Endothelial cell of umbilical vein (primary cell): ENCODE measurements around the gene SLC11A2. TPM values are rescaled to one million over a fixed set of nuclear protein-coding genes. Genes with fewer than 3 reads are reported as not detected.

Source experiments
- BruUV-seq: library from RNA; stranded (reverse); fragments of 400-500 nt; replicated peaks from 2 replicates; lab custom pipeline; 2021; lab: Mats Ljungman, UMichigan
- CTCF ChIA-PET: fragments of 300-600, 350-600 bp; sonication (Branson Sonifier 250); formaldehyde crosslinking; loops from one replicate; lab custom pipeline; 2021; ENCODE audit warnings: antibody characterized with exemption, inconsistent platforms; lab: Charles Lee
- POLR2A ChIA-PET: fragments of 300-600, 350-600 bp; sonication (Branson Sonifier 250); formaldehyde crosslinking; loops from one replicate; lab custom pipeline; 2021; ENCODE audit warnings: antibody characterized with exemption, inconsistent platforms; lab: Charles Lee
- DNase-seq: peaks from one replicate; pipeline ENCODE4 v3.0.0-alpha.2; 2011; ENCODE audit warnings: low read depth, low spot score
- FAIRE-seq: peaks from 2 replicates; lab custom pipeline; 2011; peaks lifted over from hg19 to GRCh38; lab: Jason Lieb, UNC
- H2AFZ ChIP-seq: 2 replicates; pipeline ENCODE4 v1.6.0; 2012; ENCODE audit warnings: low read depth, low read length, control low read depth, inconsistent platforms
- H3K27ac ChIP-seq: 2 replicates; pipeline ENCODE4 v1.5.1; 2011; ENCODE audit warnings: low read depth, mild to moderate bottlenecking, control low read depth, low read length, moderate library complexity; ENCODE audit not compliant: insufficient read depth
- H3K27me3 ChIP-seq, 2 experiments: 2 replicates each; pipeline versions ENCODE4 v1.6.0 to v1.6.1; 2011; ENCODE audit warnings: low read length in 2 of 2, mixed read lengths in 1 of 2; ENCODE audit not compliant: control insufficient read depth in 2 of 2, insufficient read depth in 2 of 2
- H3K36me3 ChIP-seq, 2 experiments: 2 replicates in 1 of 2; 3 replicates in 1 of 2; pipeline ENCODE4 v1.5.1; 2011; ENCODE audit warnings: low read length in 2 of 2, mild to moderate bottlenecking in 1 of 2, moderate library complexity in 1 of 2; ENCODE audit not compliant: control insufficient read depth in 2 of 2, insufficient read depth in 2 of 2; ENCODE audit errors: extremely low read depth in 1 of 2
- H3K4me1 ChIP-seq: 3 replicates; pipeline ENCODE4 v1.5.1; 2011; ENCODE audit warnings: mild to moderate bottlenecking, low read length; ENCODE audit not compliant: control insufficient read depth, insufficient read depth; ENCODE audit errors: extremely low read depth
- H3K4me2 ChIP-seq: 2 replicates; pipeline ENCODE4 v1.6.1; 2011; ENCODE audit warnings: low read length, control low read depth, mixed read lengths; ENCODE audit not compliant: insufficient read depth
- H3K4me3 ChIP-seq, 3 experiments: fragments of 200-600 bp in 1 of 3; sonication (generic), shearing (Covaris generic) in 1 of 3; replicated peaks in 1 of 3; 2 replicates each; pipeline ENCODE4 v1.5.1; 2011 to 2016; ENCODE audit warnings: control low read depth in 3 of 3, low read length in 3 of 3, mild to moderate bottlenecking in 2 of 3, inconsistent platforms in 1 of 3, low read depth in 1 of 3, moderate library complexity in 1 of 3; ENCODE audit not compliant: insufficient read depth in 1 of 3
- H3K79me2 ChIP-seq: 2 replicates; pipeline ENCODE4 v1.6.0; 2012; ENCODE audit warnings: low read length, inconsistent platforms; ENCODE audit not compliant: control insufficient read depth, insufficient read depth
- H3K9ac ChIP-seq: replicated peaks from 2 replicates; pipeline ENCODE3; 2011; ENCODE audit warnings: low read length, control low read depth; ENCODE audit not compliant: insufficient read depth; ENCODE audit errors: extremely low read depth
- H3K9me1 ChIP-seq: replicated peaks from 3 replicates; pipeline ENCODE4 v1.6.0; 2011; ENCODE audit warnings: mild to moderate bottlenecking, low read length; ENCODE audit not compliant: control insufficient read depth, insufficient read depth; ENCODE audit errors: extremely low read depth
- H3K9me3 ChIP-seq: replicated peaks from 2 replicates; pipeline ENCODE4 v1.5.1; 2012; ENCODE audit warnings: low read length, inconsistent platforms; ENCODE audit not compliant: control insufficient read depth, insufficient read depth
- H4K20me1 ChIP-seq: replicated peaks from 2 replicates; pipeline ENCODE3; 2011; ENCODE audit warnings: mild to moderate bottlenecking, low read length; ENCODE audit not compliant: control insufficient read depth, insufficient read depth; ENCODE audit errors: extremely low read depth
- CTCF ChIP-seq, 2 donors: IDR thresholded peaks; 1 replicate in 1 of 2; 2 replicates in 1 of 2; pipeline ENCODE4 v1.5.1; 2011; ENCODE audit warnings: low read length in 2 of 2, mild to moderate bottlenecking in 2 of 2, moderate library complexity in 2 of 2, control low read depth in 1 of 2, inconsistent platforms in 1 of 2, low read depth in 1 of 2; ENCODE audit not compliant: insufficient read depth in 1 of 2; ENCODE audit errors: extremely low read depth in 1 of 2
- EZH2 ChIP-seq: IDR thresholded peaks from 2 replicates; pipeline ENCODE4 v1.6.1; 2012; ENCODE audit warnings: borderline replicate concordance, low read depth, mild to moderate bottlenecking, moderate library complexity, low read length, inconsistent platforms; ENCODE audit not compliant: severe bottlenecking
- FOS ChIP-seq: IDR thresholded peaks from 2 replicates; pipeline ENCODE4 v1.6.1; 2011; ENCODE audit warnings: mild to moderate bottlenecking, low read length, moderate library complexity, borderline replicate concordance; ENCODE audit not compliant: insufficient read depth
- GATA2 ChIP-seq: IDR thresholded peaks from 2 replicates; pipeline ENCODE4 v1.7.0; 2011; ENCODE audit warnings: low read depth, mild to moderate bottlenecking, moderate library complexity, mixed read lengths, low read length; ENCODE audit not compliant: insufficient read length, insufficient read depth
- JUN ChIP-seq: IDR thresholded peaks from 2 replicates; pipeline ENCODE4 v1.6.1; 2011; ENCODE audit warnings: borderline replicate concordance, low read depth; ENCODE audit not compliant: insufficient read length, insufficient read depth
- MAX ChIP-seq: IDR thresholded peaks from 2 replicates; pipeline ENCODE4 v1.6.1; 2011; ENCODE audit not compliant: insufficient read depth, insufficient read length
- MYC ChIP-seq: IDR thresholded peaks from one replicate; pipeline ENCODE4 v1.6.1; 2011; ENCODE audit warnings: mild to moderate bottlenecking, low read depth, low read length
- POLR2A ChIP-seq: IDR thresholded peaks from 2 replicates; pipeline ENCODE4 v1.6.1; 2012; ENCODE audit warnings: low read depth, mild to moderate bottlenecking, control low read depth, low read length
- POLR2AphosphoS5 ChIP-seq: IDR thresholded peaks from 2 replicates; pipeline ENCODE4 v1.6.1; 2012; ENCODE audit warnings: low read depth, mild to moderate bottlenecking, control low read depth, low read length, moderate library complexity; ENCODE audit not compliant: insufficient read depth
- dilution Hi-C: fragments of 300-500 bp; cut with MboI; formaldehyde crosslinking; loops from one replicate; pipeline ENCODE4 v1.15.0; 2019; ENCODE audit warnings: low sequenced_read_pairs; ENCODE audit not compliant: extremely low pct_ligation_motif_present
- intact Hi-C: fragments of 100-400 bp; cut with micrococcal nuclease; formaldehyde crosslinking; loops from one replicate; pipeline ENCODE4 v1.10.0; 2022
- polyA plus RNA-seq, 4 experiments: library from polyadenylated mRNA; depleted of rRNA in 3 of 4; stranded (reverse) in 3 of 4; unstranded in 1 of 4; fragments of >200 nt; gene quantifications; 2 replicates each; pipeline versions ENCODE4 v1.2.1 to v1.2.3, GENCODE V29; 2011 to 2012; ENCODE audit warnings: missing spikeins in 1 of 4
- total RNA-seq: library from RNA; stranded (reverse); gene quantifications from 2 replicates; pipeline ENCODE4 v1.2.3, GENCODE V29; 2021

The SLC11A2 gene
- total and polyA plus RNA-seq, 2 donors (not counting 3 experiments of a cell fraction or from before 2014, with no cell fraction given), result 47.5 to 56.4 TPM

- H3K9me3 ChIP-seq, result no peaks in the 10 kb centered on the region
- dilution Hi-C loops, result no loop called here
- H3K27ac ChIP-seq, result peak overlapping the region; percentile 20
- no peaks in the 10 kb centered on the region for H3K27me3 ChIP-seq
- no peaks in the 10 kb centered on the region for H3K79me2 ChIP-seq
- peaks cover 41% of the 10 kb centered on the region for H3K4me1 ChIP-seq
- TF ChIP-seq CTCF (IDR thresholded peaks at IDR 0.05; ENCODE audit: extremely low read depth in 1 of 2, insufficient read depth in 1 of 2, low read depth in 1 of 2, low read length in 2 of 2) (no peak), GATA2 (no peak), POLR2AphosphoS5 (no peak), FOS (no peak), POLR2A (no peak), JUN (no peak), EZH2 (no peak), MAX (no peak), MYC (no peak)
- no TSS peak for BruUV-seq
- CTCF ChIA-PET, result interaction anchor here (1.2 to 7.3 kb wide), 12 partner anchors 22 to 353 kb away, joined by 3 to 299 read pairs (median 11); partner anchors contain the start of genes ATF1 and LETMD1
- DNase-seq (no peak), FAIRE-seq (no peak)
- peaks cover 15 to 20% of the 10 kb centered on the region in 2 experiments for H3K36me3 ChIP-seq
- POLR2A ChIA-PET, result interaction anchor here (1.4 kb wide), 1 partner anchor 223 kb away, joined by 4 read pairs; no protein-coding TSS in a partner anchor
- no peak overlapping the region for H3K4me3 ChIP-seq
- no peaks in the 10 kb centered on the region for H4K20me1 ChIP-seq
- no peak overlapping the region for H3K9ac ChIP-seq
- no peak overlapping the region for H3K4me2 ChIP-seq
- H3K9me1 ChIP-seq, result no peaks in the 10 kb centered on the region
- no peak overlapping the region for H2AFZ ChIP-seq
- intact Hi-C loops, result loop anchor here (5.0 kb wide), 2 partner anchors 39 to 61 kb away; partner anchors contain the start of gene SLC11A2
Observed at GRCh38 chr12:50988051-50988450, 38.1 kb downstream of the SLC11A2 start.
